ENCODE results near the gene SRGAP3. TPM values are rescaled to one million over a fixed set of nuclear protein-coding genes. Genes with fewer than 3 reads are reported as not detected.

The SRGAP3 gene
- total RNA-seq, 5 donors from 2014 or later (not counting 1 experiment from before 2014, with no cell fraction given), result 1.4 to 4.4 (median 2.8) TPM

DNA sequence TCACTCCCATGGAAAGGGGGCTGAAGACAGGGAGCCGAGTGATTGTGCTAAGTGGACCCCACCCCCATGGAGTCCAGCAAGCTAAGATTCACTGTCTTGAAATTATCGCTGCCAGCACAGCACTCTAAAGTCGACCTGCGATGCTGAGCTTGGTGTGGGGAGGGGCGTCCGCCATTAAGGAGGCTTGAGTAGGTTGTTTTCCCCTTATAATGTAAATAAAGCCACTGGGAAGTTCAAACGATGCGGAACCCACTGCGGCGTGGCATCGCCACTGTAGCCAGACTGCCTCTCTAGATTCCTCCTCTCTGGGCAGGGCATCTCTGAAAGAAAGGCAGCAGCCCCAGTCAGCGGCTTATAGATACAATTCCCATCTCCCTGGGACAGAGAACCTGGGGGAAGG is 10.9 kb upstream of the SRGAP3 start:
- Histone ChIP-seq H3K9me3 (no peaks in the 10 kb centered on the region), H3K36me3 (ENCODE audit: control insufficient read depth in 2 of 2, extremely low read depth in 1 of 2, insufficient read depth in 1 of 2, low read length in 1 of 2) (no peaks in the 10 kb centered on the region), H3K4me3 (ENCODE audit: control insufficient read depth in 1 of 2, extremely low read depth in 1 of 2, low read length in 1 of 2) (no peak overlapping the region), H3K27ac (ENCODE audit: low read length) (no peak overlapping the region), H3K27me3 (replicated peaks in 1 of 2; ENCODE audit: control insufficient read depth in 2 of 2, extremely low read depth in 1 of 2, insufficient read depth in 2 of 2, low read length in 1 of 2) (peaks cover 0 to 15% of the 10 kb centered on the region in 2 experiments), H3K4me1 (ENCODE audit: control insufficient read depth in 1 of 2, extremely low read depth in 1 of 2, insufficient read depth in 2 of 2, low read length in 2 of 2) (no peaks in the 10 kb centered on the region)
- no peaks in the 10 kb centered on the region for H3K36me3 Mint-ChIP-seq
- peaks cover 4 to 7% of the 10 kb centered on the region in 2 donors for H3K27me3 Mint-ChIP-seq
- POLR2A ChIA-PET, result no interaction called here
- no peak for DNase-seq
- CTCF ChIA-PET, result no interaction called here
- 90% methylated on average over 4 of the region's 12 CpGs for WGBS (ENCODE audit: insufficient coverage)
- H3K27ac Mint-ChIP-seq, result no peak overlapping the region
- H3K9me3 Mint-ChIP-seq, result peaks cover 3 to 10% (median 4%) of the 10 kb centered on the region in 3 donors
- H3K4me1 Mint-ChIP-seq, result no peaks in the 10 kb centered on the region
- no peak for ATAC-seq (replicated peaks in 1 of 4)
- H3K4me3 Mint-ChIP-seq, result no peak overlapping the region

GRCh38 chr3:9257092-9257491 is 7.6 kb upstream of the SRGAP3 start:
- DNase-seq (no peak), ATAC-seq (replicated peaks in 1 of 4) (no peak)
- Mint-ChIP-seq H3K4me3 (no peak overlapping the region), H3K4me1 (no peaks in the 10 kb centered on the region), H3K36me3 (no peaks in the 10 kb centered on the region), H3K27me3 (peaks cover 9 to 15% of the 10 kb centered on the region in 2 donors), H3K9me3 (peaks cover 3 to 7% (median 4%) of the 10 kb centered on the region in 3 donors), H3K27ac (no peak overlapping the region)
- peaks cover 0 to 15% of the 10 kb centered on the region in 2 experiments for H3K27me3 ChIP-seq (replicated peaks in 1 of 2; ENCODE audit: control insufficient read depth in 2 of 2, extremely low read depth in 1 of 2, insufficient read depth in 2 of 2, low read length in 1 of 2)
- no peaks in the 10 kb centered on the region for H3K9me3 ChIP-seq
- WGBS (ENCODE audit: insufficient coverage), result 100% methylated on average over 1 of the region's 2 CpGs
- CTCF ChIA-PET, result interaction anchor here in 1 of 2 donors (0.5 kb wide), 1 partner anchor 31 kb away, joined by 3 read pairs; no protein-coding TSS in a partner anchor
- no peak overlapping the region for H3K27ac ChIP-seq (ENCODE audit: low read length)
- no peaks in the 10 kb centered on the region for H3K4me1 ChIP-seq (ENCODE audit: control insufficient read depth in 1 of 2, extremely low read depth in 1 of 2, insufficient read depth in 2 of 2, low read length in 2 of 2)
- POLR2A ChIA-PET, result interaction anchor here in 1 of 2 donors (0.6 kb wide), 2 partner anchors 88 to 425 kb away, joined by 3 to 4 read pairs; no protein-coding TSS in a partner anchor
- no peak overlapping the region for H3K4me3 ChIP-seq (ENCODE audit: control insufficient read depth in 1 of 2, extremely low read depth in 1 of 2, low read length in 1 of 2)
- no peaks in the 10 kb centered on the region for H3K36me3 ChIP-seq (ENCODE audit: control insufficient read depth in 2 of 2, extremely low read depth in 1 of 2, insufficient read depth in 1 of 2, low read length in 1 of 2)

- no peaks in the 10 kb centered on the region for H3K36me3 ChIP-seq (ENCODE audit: control insufficient read depth in 2 of 2, extremely low read depth in 1 of 2, insufficient read depth in 1 of 2, low read length in 1 of 2)
- Mint-ChIP-seq H3K27ac (no peak overlapping the region), H3K36me3 (no peaks in the 10 kb centered on the region), H3K9me3 (peaks cover 0 to 7% (median 4%) of the 10 kb centered on the region in 3 donors), H3K4me1 (no peaks in the 10 kb centered on the region), H3K4me3 (no peak overlapping the region), H3K27me3 (peaks cover 9 to 13% of the 10 kb centered on the region in 2 donors)
- WGBS (ENCODE audit: insufficient coverage), result 94% methylated on average over 2 of the region's 4 CpGs
- no peak overlapping the region for H3K4me3 ChIP-seq (ENCODE audit: control insufficient read depth in 1 of 2, extremely low read depth in 1 of 2, low read length in 1 of 2)
- ATAC-seq (replicated peaks in 1 of 4) (no peak), DNase-seq (no peak)
- POLR2A ChIA-PET, result no interaction called here
- peaks cover 0 to 18% of the 10 kb centered on the region in 2 experiments for H3K27me3 ChIP-seq (replicated peaks in 1 of 2; ENCODE audit: control insufficient read depth in 2 of 2, extremely low read depth in 1 of 2, insufficient read depth in 2 of 2, low read length in 1 of 2)
- no peaks in the 10 kb centered on the region for H3K9me3 ChIP-seq
- no peak overlapping the region for H3K27ac ChIP-seq (ENCODE audit: low read length)
- no peaks in the 10 kb centered on the region for H3K4me1 ChIP-seq (ENCODE audit: control insufficient read depth in 1 of 2, extremely low read depth in 1 of 2, insufficient read depth in 2 of 2, low read length in 2 of 2)
- CTCF ChIA-PET, result interaction anchor here in 1 of 2 donors (0.6 kb wide), 1 partner anchor 31 kb away, joined by 3 read pairs; no protein-coding TSS in a partner anchor
These were observed 6.5 kb upstream of the SRGAP3 start for GRCh38 chr3:9255976-9256375.

- Histone ChIP-seq H3K9me3 (no peaks in the 10 kb centered on the region), H3K4me3 (ENCODE audit: control insufficient read depth in 1 of 2, extremely low read depth in 1 of 2, low read length in 1 of 2) (no peak overlapping the region), H3K27me3 (replicated peaks in 1 of 2; ENCODE audit: control insufficient read depth in 2 of 2, extremely low read depth in 1 of 2, insufficient read depth in 2 of 2, low read length in 1 of 2) (peaks cover 0 to 12% of the 10 kb centered on the region in 2 experiments), H3K36me3 (ENCODE audit: control insufficient read depth in 2 of 2, extremely low read depth in 1 of 2, insufficient read depth in 1 of 2, low read length in 1 of 2) (no peaks in the 10 kb centered on the region), H3K27ac (ENCODE audit: low read length) (no peak overlapping the region), H3K4me1 (ENCODE audit: control insufficient read depth in 1 of 2, extremely low read depth in 1 of 2, insufficient read depth in 2 of 2, low read length in 2 of 2) (peaks cover 3 to 6% of the 10 kb centered on the region in 2 experiments)
- WGBS (ENCODE audit: insufficient coverage), result 47% methylated on average over 1 of the region's 1 CpG
- DNase-seq (no peak), ATAC-seq (replicated peaks in 1 of 4) (no peak)
- no peak overlapping the region for H3K4me3 Mint-ChIP-seq
- peaks cover 0 to 7% (median 4%) of the 10 kb centered on the region in 3 donors for H3K9me3 Mint-ChIP-seq
- ChIA-PET POLR2A (no interaction called here), CTCF (no interaction called here)
- no peaks in the 10 kb centered on the region for H3K36me3 Mint-ChIP-seq
- peaks cover 3 to 6% (median 5%) of the 10 kb centered on the region in 3 donors for H3K4me1 Mint-ChIP-seq
- peaks cover 9 to 13% of the 10 kb centered on the region in 2 donors for H3K27me3 Mint-ChIP-seq
- no peak overlapping the region for H3K27ac Mint-ChIP-seq
These were observed 5.3 kb upstream of the SRGAP3 start for GRCh38 chr3:9254764-9255163.

DNA sequence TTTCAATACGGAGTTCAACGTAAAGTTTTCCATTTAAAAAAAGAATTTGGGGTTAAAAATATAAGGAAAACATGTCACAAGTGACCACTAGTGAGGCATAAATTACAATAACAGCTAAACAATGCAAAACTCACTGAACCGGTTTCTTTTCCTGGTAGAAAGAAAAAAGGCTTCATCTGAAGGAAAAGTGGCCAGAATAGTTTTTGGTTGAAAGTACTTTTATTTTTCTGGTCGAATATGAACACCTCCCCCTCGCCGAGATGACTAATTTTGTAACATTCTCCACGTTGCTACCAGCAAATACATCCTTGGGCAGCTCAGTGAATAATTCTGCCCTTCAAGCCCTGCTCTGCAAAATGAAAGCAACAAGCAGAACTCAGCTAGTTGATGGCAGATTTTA is 3.9 kb upstream of the SRGAP3 start:
- no peak overlapping the region for H3K27ac ChIP-seq (ENCODE audit: low read length)
- Mint-ChIP-seq H3K36me3 (no peaks in the 10 kb centered on the region), H3K9me3 (peaks cover 0 to 7% (median 4%) of the 10 kb centered on the region in 3 donors), H3K27me3 (peaks cover 5 to 8% of the 10 kb centered on the region in 2 donors), H3K4me3 (no peak overlapping the region), H3K27ac (no peak overlapping the region), H3K4me1 (peaks cover 17 to 20% (median 20%) of the 10 kb centered on the region in 3 donors)
- no peak overlapping the region for H3K4me3 ChIP-seq (ENCODE audit: control insufficient read depth in 1 of 2, extremely low read depth in 1 of 2, low read length in 1 of 2)
- H3K27me3 ChIP-seq (replicated peaks in 1 of 2; ENCODE audit: control insufficient read depth in 2 of 2, extremely low read depth in 1 of 2, insufficient read depth in 2 of 2, low read length in 1 of 2), result peaks cover 0 to 7% of the 10 kb centered on the region in 2 experiments
- ChIA-PET CTCF (no interaction called here), POLR2A (no interaction called here)
- WGBS (ENCODE audit: insufficient coverage), result no CpG with 5 or more reads among the region's 7 CpGs
- peaks cover 8 to 18% of the 10 kb centered on the region in 2 experiments for H3K4me1 ChIP-seq (ENCODE audit: control insufficient read depth in 1 of 2, extremely low read depth in 1 of 2, insufficient read depth in 2 of 2, low read length in 2 of 2)
- ATAC-seq (replicated peaks in 1 of 4) (no peak), DNase-seq (no peak)
- no peaks in the 10 kb centered on the region for H3K9me3 ChIP-seq
- no peaks in the 10 kb centered on the region for H3K36me3 ChIP-seq (ENCODE audit: control insufficient read depth in 2 of 2, extremely low read depth in 1 of 2, insufficient read depth in 1 of 2, low read length in 1 of 2)

- H3K4me1 Mint-ChIP-seq, result peaks cover 25 to 31% (median 27%) of the 10 kb centered on the region in 3 donors
- H3K4me1 ChIP-seq (ENCODE audit: control insufficient read depth in 1 of 2, extremely low read depth in 1 of 2, insufficient read depth in 2 of 2, low read length in 2 of 2), result peaks cover 8 to 27% of the 10 kb centered on the region in 2 experiments
- peaks cover 0 to 14% of the 10 kb centered on the region in 2 experiments for H3K27me3 ChIP-seq (replicated peaks in 1 of 2; ENCODE audit: control insufficient read depth in 2 of 2, extremely low read depth in 1 of 2, insufficient read depth in 2 of 2, low read length in 1 of 2)
- WGBS (ENCODE audit: insufficient coverage), result 96% methylated on average over 7 of the region's 10 CpGs
- H3K4me3 ChIP-seq (ENCODE audit: control insufficient read depth in 1 of 2, extremely low read depth in 1 of 2, low read length in 1 of 2), result no peak overlapping the region
- no peaks in the 10 kb centered on the region for H3K9me3 ChIP-seq
- H3K36me3 ChIP-seq (ENCODE audit: control insufficient read depth in 2 of 2, extremely low read depth in 1 of 2, insufficient read depth in 1 of 2, low read length in 1 of 2), result no peaks in the 10 kb centered on the region
- DNase-seq (no peak), ATAC-seq (replicated peaks in 1 of 4) (no peak)
- no peaks in the 10 kb centered on the region for H3K36me3 Mint-ChIP-seq
- H3K27me3 Mint-ChIP-seq, result peaks cover 5 to 8% of the 10 kb centered on the region in 2 donors
- ChIA-PET CTCF (no interaction called here), POLR2A (no interaction called here)
- no peak overlapping the region for H3K4me3 Mint-ChIP-seq
- H3K27ac Mint-ChIP-seq, result no peak overlapping the region
- no peaks in the 10 kb centered on the region for H3K9me3 Mint-ChIP-seq
- H3K27ac ChIP-seq (ENCODE audit: low read length), result no peak overlapping the region
These were observed 1.8 kb upstream of the SRGAP3 start for GRCh38 chr3:9251055-9251786.
